Calu3 (cell line): ENCODE results near the gene MLPH. TPM values are rescaled to one million over a fixed set of nuclear protein-coding genes. Genes with fewer than 3 reads are reported as not detected.

Experiments used
- BruUV-seq: library from RNA; stranded (reverse); fragments of 400-500 nt; replicated peaks from 2 replicates; lab custom pipeline; 2021; lab: Mats Ljungman, UMichigan
- CTCF ChIA-PET: fragments of 300-600 bp; sonication (Branson Sonifier 250); formaldehyde crosslinking; loops from one replicate; lab custom pipeline; 2022; ENCODE audit warnings: antibody characterized with exemption; lab: Charles Lee
- DNase-seq: peaks from one replicate; pipeline ENCODE4 v3.0.0; 2022
- H3K27ac Mint-ChIP-seq: one replicate; pipeline ENCODE4 v1.8.0; 2022; ENCODE audit warnings: mixed read lengths; ENCODE audit not compliant: unreplicated experiment
- H3K27me3 Mint-ChIP-seq: one replicate; pipeline ENCODE4 v1.8.0; 2022; ENCODE audit warnings: mixed read lengths; ENCODE audit not compliant: unreplicated experiment
- H3K36me3 Mint-ChIP-seq: one replicate; pipeline ENCODE4 v1.8.0; 2022; ENCODE audit warnings: mild to moderate bottlenecking, moderate library complexity, mixed read lengths; ENCODE audit not compliant: insufficient read depth, unreplicated experiment
- H3K4me1 Mint-ChIP-seq: one replicate; pipeline ENCODE4 v1.8.0; 2022; ENCODE audit warnings: mild to moderate bottlenecking, low read depth, mixed read lengths; ENCODE audit not compliant: unreplicated experiment
- H3K4me3 Mint-ChIP-seq: one replicate; pipeline ENCODE4 v1.8.0; 2022; ENCODE audit warnings: mild to moderate bottlenecking, low read depth, moderate library complexity, mixed read lengths; ENCODE audit not compliant: unreplicated experiment
- H3K9me3 Mint-ChIP-seq: one replicate; pipeline ENCODE4 v1.8.0; 2022; ENCODE audit warnings: low read depth, mixed read lengths; ENCODE audit not compliant: unreplicated experiment
- intact Hi-C: fragments of 100-400 bp; cut with micrococcal nuclease; formaldehyde crosslinking; loops from one replicate; pipeline ENCODE4 v1.10.0; 2022; ENCODE audit not compliant: unreplicated experiment
- total RNA-seq: library from RNA; stranded (reverse); gene quantifications from 2 replicates; pipeline ENCODE4 v1.2.3, GENCODE V29; 2022
- TF ChIP-seq, protein P1 (sequence below): fragments of 200-600 bp; IDR thresholded peaks from one replicate; pipeline ENCODE4 v1.8.0; 2022; ENCODE audit warnings: antibody characterized with exemption; ENCODE audit not compliant: unreplicated experiment

MLPH gene
- total RNA-seq, 1 experiment from 2014 or later: 39.8 TPM

DNA sequence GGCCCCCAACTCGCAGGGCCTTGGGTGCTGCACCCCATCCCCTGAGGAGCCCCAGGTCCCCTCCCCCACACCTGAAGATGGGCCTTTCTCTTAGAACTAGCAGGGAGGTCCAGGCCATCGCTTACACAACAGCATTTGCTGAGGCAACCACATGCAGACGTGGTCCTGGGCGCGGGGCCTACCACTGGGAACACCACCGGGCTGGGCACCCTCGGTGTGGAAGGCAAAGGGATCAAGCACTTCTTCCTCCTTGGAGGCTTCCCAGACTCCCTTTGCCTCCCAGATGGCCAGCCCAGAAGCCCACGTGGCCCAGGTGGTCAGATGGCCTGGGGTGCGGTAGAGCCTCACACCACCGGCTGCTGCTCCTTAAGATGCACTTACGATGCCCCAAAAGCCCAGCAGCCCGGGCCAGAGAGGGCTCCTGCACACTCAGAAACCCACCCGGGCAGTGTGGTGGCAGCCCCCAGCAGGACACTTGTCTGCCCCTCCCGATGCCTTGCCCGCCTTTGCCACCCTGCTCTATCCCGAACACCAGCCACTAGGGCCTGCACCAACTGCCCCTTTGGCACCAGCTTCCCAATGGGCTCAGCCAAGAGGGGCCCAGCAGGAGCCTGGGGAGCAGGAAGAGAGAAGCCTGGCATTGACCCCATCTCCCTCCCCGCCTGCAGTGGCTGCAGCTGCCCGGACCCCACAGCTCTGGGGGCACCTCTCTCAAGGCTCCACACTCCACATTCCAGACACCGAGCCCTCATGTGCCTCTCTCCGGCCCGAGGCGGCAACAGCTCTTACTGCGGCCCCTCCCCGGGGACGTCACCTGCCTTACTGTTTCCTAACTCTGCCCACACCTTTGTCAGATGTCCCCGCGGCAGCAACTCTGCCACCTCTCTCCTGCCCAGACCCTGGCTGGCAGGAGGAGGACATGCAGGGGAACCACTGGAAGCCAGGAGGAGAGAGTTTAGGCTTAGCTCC, 13.9 kb upstream of the MLPH start:
- Mint-ChIP-seq H3K4me3 (no peak overlapping the region), H3K36me3 (peaks cover 16% of the 10 kb centered on the region), H3K9me3 (no peaks in the 10 kb centered on the region), H3K4me1 (peaks cover 14% of the 10 kb centered on the region), H3K27me3 (peaks cover 35% of the 10 kb centered on the region), H3K27ac (no peak overlapping the region)
- TF ChIP-seq, protein P1, sequence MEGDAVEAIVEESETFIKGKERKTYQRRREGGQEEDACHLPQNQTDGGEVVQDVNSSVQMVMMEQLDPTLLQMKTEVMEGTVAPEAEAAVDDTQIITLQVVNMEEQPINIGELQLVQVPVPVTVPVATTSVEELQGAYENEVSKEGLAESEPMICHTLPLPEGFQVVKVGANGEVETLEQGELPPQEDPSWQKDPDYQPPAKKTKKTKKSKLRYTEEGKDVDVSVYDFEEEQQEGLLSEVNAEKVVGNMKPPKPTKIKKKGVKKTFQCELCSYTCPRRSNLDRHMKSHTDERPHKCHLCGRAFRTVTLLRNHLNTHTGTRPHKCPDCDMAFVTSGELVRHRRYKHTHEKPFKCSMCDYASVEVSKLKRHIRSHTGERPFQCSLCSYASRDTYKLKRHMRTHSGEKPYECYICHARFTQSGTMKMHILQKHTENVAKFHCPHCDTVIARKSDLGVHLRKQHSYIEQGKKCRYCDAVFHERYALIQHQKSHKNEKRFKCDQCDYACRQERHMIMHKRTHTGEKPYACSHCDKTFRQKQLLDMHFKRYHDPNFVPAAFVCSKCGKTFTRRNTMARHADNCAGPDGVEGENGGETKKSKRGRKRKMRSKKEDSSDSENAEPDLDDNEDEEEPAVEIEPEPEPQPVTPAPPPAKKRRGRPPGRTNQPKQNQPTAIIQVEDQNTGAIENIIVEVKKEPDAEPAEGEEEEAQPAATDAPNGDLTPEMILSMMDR: no peak
- CTCF ChIA-PET: interaction anchor here (0.5 to 1.4 kb wide), 2 partner anchors 99 to 206 kb away, joined by 3 to 4 read pairs; no protein-coding TSS in a partner anchor
- DNase-seq: no peak
- intact Hi-C loops: loop anchor here (5.0 kb wide), 2 partner anchors 39 to 321 kb away; no protein-coding TSS in a partner anchor
- BruUV-seq: no TSS peak

DNA sequence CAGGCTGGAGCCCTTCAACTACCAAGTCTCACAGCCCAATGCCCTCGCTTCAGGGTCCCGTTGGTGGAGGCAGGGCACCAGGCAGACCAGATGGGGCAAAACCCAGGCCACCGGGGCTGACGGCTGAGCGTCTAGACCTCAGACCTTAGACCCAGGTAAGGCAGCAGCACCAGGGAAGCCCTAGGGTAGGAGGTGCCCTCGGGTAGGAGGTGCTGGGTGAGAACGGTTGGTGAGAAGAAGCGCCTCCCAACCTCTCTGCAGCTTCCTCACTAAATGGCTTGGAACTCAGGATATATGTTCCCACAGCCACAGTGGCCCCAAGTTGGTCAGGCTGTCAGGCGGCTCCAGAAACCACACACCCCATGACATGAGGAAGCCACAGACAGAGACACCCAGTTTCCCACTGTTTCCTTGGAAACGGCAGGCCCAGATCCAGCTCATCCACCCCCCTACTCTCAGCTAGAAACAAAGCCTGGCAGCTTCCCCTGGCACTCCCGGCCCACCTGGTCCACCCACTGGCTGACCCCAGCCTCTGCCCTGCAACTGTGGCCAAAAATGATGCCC, 13.1 kb upstream of the MLPH start:
- intact Hi-C loops: loop anchor here (5.0 kb wide), 2 partner anchors 38 to 322 kb away; no protein-coding TSS in a partner anchor
- TF ChIP-seq, protein P1: no peak
- H3K36me3 Mint-ChIP-seq: peaks cover 16% of the 10 kb centered on the region
- DNase-seq: no peak
- CTCF ChIA-PET: interaction anchor here (0.5 to 1.4 kb wide), 2 partner anchors 98 to 207 kb away, joined by 3 to 4 read pairs; no protein-coding TSS in a partner anchor
- peak overlapping the region; percentile 86 for H3K4me3 Mint-ChIP-seq
- H3K4me1 Mint-ChIP-seq: peaks cover 14% of the 10 kb centered on the region
- no peak overlapping the region for H3K27ac Mint-ChIP-seq
- BruUV-seq: no TSS peak
- no peaks in the 10 kb centered on the region for H3K9me3 Mint-ChIP-seq
- H3K27me3 Mint-ChIP-seq: peaks cover 43% of the 10 kb centered on the region

DNA sequence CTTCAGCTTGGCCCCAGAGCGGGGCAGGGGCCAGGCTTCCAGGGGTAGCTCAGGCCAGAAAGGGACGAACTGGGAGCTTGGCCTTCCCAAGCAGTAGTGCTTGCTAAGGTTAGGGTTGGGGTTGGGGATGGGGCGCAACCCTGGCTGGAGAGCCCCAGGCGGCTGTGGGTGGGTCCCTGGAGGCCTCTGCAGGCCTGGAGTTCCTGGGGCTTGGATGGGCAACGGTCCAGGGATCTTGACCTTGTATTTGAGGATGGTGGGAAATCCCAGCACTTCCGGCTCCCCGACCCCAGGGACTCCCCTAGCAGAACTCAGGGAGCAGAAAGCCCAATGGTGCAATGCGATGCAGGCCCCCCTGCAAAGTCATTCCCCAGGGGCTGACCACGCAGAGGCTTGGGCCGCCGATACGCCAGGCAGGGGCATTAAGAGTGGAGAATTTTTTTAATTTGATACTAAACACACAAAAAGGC, 12.6 kb upstream of the MLPH start:
- Mint-ChIP-seq H3K4me1 (peaks cover 14% of the 10 kb centered on the region), H3K36me3 (peaks cover 16% of the 10 kb centered on the region), H3K9me3 (no peaks in the 10 kb centered on the region), H3K27me3 (peaks cover 45% of the 10 kb centered on the region), H3K27ac (peak overlapping the region; percentile 90), H3K4me3 (peak overlapping the region; percentile 86)
- TF ChIP-seq, protein P1: no peak
- BruUV-seq: TSS peak; percentile 95
- intact Hi-C loops: loop anchor here (5.0 kb wide), 2 partner anchors 38 to 322 kb away; no protein-coding TSS in a partner anchor
- CTCF ChIA-PET: no interaction called here
- no peak for DNase-seq
